HG02938 (cell line): ENCODE results near the gene CDY2B.
"Not testable (repeated sequence)": the region's sequence is repeated elsewhere in the genome, so short reads cannot be mapped to it uniquely, and the experiment has no call there.

Experiments
- ATAC-seq: cut with Tn5 transposase; IDR thresholded peaks from one replicate; pipeline ENCODE4 v1.9.1; 2021; ENCODE audit warnings: mild to moderate bottlenecking, moderate library complexity; ENCODE audit not compliant: unreplicated experiment

The CDY2B gene

GRCh38 chrY:17880120-17880519 is at the start of gene CDY2B:
Gene CDY2B, minus strand, starts transcription at chrY:17880220. Its CDS starts 328 bp downstream, at chrY:17879892.
- not testable (repeated sequence) for ATAC-seq

GRCh38 chrY:17908009-17908408 is 28.0 kb upstream of the CDY2B start:
- ATAC-seq, result not testable (repeated sequence)

- ATAC-seq, result not testable (repeated sequence)
Measured at GRCh38 chrY:17907351-17907750, 27.3 kb upstream of the CDY2B start.

GRCh38 chrY:17881697-17882096 is 1.7 kb upstream of the CDY2B start:
- ATAC-seq, result not testable (repeated sequence)

GRCh38 chrY:17876767-17877166 is 3.3 kb downstream of the CDY2B start:
- not testable (repeated sequence) for ATAC-seq

GRCh38 chrY:17875401-17875800 is 4.6 kb downstream of the CDY2B start:
- ATAC-seq, result not testable (repeated sequence)

- ATAC-seq, result not testable (repeated sequence)
Measured at GRCh38 chrY:17871194-17871903, 8.7 kb downstream of the CDY2B start.

GRCh38 chrY:17870737-17871136 is 9.3 kb downstream of the CDY2B start:
- not testable (repeated sequence) for ATAC-seq

GRCh38 chrY:17867850-17868249 is 12.2 kb downstream of the CDY2B start:
- ATAC-seq, result not testable (repeated sequence)

- not testable (repeated sequence) for ATAC-seq
Measured at GRCh38 chrY:17860634-17861033, 19.4 kb downstream of the CDY2B start.

GRCh38 chrY:17856963-17857848 is 22.8 kb downstream of the CDY2B start:
- ATAC-seq, result not testable (repeated sequence)

- not testable (repeated sequence) for ATAC-seq
Measured at GRCh38 chrY:17856508-17856907, 23.5 kb downstream of the CDY2B start.

GRCh38 chrY:17849131-17849530 is 30.9 kb downstream of the CDY2B start:
- not testable (repeated sequence) for ATAC-seq

GRCh38 chrY:17832149-17832548 is 47.9 kb downstream of the CDY2B start:
- ATAC-seq, result not testable (repeated sequence)
